ENCODE measurements around the gene TMEM132D.

TMEM132D gene

GRCh38 chr12:129534966-129535750 is 368.7 kb downstream of the TMEM132D start:
- DNase-seq (ENCODE audit: low read depth in 2 of 2), result no peak

DNA sequence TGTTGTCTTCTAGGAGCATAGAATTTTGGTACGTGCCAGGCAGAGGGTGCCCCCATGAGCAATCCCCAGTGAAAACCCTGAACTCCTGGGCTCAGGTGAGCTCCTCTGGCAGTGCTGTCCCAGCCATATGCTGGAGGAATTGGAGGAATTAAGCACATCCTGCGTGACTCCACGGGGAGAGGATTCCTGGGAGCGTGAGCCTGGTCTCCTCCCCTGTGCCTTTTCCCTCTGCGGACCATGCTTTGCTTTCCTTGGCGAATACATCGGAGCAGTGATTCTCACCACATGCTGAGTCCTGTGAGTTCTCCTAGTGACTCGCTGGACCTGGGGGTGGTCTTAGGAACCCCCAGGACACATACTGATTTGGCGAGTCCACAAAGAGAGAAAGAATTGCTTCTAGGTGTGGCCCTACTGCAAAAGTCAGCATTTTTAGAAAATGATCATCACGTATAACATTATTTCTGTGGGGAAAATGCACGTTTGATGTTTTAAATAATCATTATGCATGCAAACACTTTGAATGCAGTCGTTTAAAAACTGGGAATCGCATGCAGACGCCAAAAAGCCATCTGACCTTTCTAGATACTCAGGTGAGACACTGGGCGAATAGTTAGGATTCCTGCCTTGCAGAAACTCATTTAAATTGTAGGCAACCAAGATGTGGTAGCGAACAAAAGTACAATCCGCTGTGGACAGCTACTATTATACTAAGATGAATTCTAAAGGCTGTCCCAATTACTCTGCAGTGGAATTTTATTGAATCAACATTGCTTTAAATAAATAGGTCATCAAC is 370.9 kb downstream of the TMEM132D start:
- DNase-seq (ENCODE audit: low read depth in 2 of 2), result no peak

DNA sequence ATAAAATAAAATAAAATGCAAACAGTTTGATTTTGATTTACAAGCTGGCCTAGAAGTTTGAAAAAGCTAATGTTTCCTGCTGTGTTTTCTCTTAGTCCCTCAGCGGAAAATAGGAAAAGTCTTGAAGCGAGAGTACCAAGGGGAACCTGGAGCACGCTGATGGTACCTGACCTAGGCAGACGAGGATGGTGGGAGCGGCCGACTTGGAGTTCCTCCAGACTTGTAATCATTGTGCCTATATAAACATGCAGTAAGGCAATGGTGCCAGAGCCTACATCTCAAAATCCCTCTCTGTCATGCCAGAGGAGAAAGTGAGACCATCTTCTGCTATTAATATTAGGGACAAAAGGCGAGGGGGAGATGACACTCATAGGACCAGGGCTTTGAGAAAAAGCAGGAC is 371.7 kb downstream of the TMEM132D start:
- no peak for DNase-seq (ENCODE audit: low read depth in 2 of 2)

- DNase-seq (ENCODE audit: low read depth in 2 of 2), result no peak
Observed at GRCh38 chr12:129530984-129531383, 372.8 kb downstream of the TMEM132D start.

DNA sequence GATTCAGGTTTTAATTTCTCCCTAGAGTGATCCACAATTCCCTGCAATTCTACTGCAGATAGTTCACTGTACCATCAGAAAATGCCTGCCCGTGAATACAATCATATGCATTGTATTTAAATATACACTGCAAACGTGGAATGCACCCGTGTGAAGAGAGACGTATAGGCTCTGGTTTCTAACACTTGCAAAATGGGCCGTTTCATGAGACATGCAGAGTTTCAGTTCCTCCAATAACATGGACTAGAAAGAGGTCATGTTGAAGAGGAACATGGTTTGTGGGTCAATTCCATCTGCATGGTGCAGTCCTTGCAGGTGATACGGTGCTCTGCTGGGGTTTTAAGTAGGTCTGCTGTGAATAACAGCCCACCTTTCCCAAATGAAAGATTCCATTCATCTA is 373.3 kb downstream of the TMEM132D start:
- no peak for DNase-seq (ENCODE audit: low read depth in 2 of 2)

GRCh38 chr12:129527506-129527905 is 376.3 kb downstream of the TMEM132D start:
- DNase-seq (ENCODE audit: low read depth in 2 of 2), result no peak

DNA sequence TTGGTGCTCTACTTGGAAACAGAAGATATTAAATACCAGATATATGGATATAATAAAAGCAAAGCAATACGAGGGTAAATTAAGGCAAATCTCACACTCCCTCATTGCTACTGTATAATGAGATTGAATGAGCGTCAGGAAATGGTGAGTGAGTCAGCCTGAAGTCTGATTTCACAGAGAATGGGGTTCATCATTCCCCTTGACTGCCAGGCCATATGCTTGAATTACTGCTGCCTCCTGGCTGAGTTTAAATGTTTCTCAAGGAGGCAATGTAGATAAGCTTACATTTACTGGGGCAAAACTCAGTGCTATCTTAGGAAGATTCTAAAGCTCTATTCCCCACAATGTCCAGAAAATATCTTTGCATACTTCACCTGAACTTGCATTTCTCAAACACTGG is 380.2 kb downstream of the TMEM132D start:
- DNase-seq (ENCODE audit: low read depth in 2 of 2), result no peak

GRCh38 chr12:129520739-129521138 is 383.1 kb downstream of the TMEM132D start:
- DNase-seq (ENCODE audit: low read depth in 2 of 2), result no peak

DNA sequence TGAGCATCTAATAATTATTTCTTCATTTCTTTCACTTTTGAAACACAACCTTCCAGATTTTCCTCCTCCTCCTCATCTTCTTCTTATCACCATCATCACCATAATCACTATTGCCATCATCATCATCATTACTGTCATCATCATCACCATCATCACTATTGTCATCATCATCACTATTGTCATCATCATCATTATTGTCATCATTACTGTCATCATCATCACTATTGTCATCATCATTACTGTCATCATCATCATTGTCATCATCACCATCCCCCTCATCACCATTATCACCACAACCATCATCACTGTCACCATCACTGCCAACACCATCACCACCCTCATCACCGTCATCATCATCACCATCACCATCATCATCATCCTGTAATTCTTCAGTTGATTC is 400.0 kb downstream of the TMEM132D start:
- DNase-seq (ENCODE audit: low read depth in 2 of 2), result no peak

DNA sequence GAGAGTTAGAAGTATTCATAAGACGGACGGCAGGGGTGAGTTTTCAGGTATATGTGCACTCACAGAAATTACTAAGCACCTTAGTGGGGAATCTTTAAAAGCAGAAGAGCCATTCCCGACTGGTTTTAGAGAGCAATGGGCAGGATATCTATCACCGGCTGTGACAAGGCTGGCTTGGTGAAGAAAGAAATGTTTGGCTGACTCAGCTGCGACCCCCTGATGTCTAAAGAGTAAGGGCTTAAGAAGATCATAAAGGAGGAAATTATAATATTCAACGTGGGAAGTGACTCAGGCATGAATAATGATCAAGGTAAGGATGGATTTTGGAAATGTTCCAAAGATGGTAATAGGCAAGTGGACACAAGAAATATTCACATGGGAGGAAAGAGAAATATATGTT is 407.6 kb downstream of the TMEM132D start:
- no peak for DNase-seq (ENCODE audit: low read depth in 2 of 2)

- no peak for DNase-seq (ENCODE audit: low read depth in 2 of 2)
Observed at GRCh38 chr12:129494766-129495165, 409.1 kb downstream of the TMEM132D start.

GRCh38 chr12:129494260-129494659 is 409.6 kb downstream of the TMEM132D start:
- no peak for DNase-seq (ENCODE audit: low read depth in 2 of 2)

- no peak for DNase-seq (ENCODE audit: low read depth in 2 of 2)
Observed at GRCh38 chr12:129489100-129489676, 414.6 kb downstream of the TMEM132D start.

DNA sequence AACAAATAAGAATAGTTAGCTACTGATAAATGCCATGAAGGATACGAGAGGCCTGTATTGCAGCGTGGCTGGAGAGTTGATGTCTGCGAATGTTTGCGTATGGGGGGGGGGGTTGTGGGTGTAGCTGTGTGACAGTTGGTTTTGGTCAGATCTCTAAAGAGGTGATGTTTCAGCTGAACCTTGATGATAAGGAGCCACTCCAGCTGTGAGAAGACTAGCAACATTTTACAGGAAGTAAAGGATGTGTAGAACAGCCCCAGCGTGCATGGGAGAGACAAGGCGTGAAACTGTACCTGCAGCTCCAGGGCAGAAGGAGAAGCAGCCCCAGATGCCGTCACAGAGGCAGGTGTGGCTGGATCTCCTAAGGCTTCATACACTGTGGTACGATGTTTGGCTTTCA is 416.9 kb downstream of the TMEM132D start:
- DNase-seq (ENCODE audit: low read depth in 2 of 2), result no peak

- no peak for DNase-seq (ENCODE audit: low read depth in 2 of 2)
Observed at GRCh38 chr12:129483111-129483893, 420.5 kb downstream of the TMEM132D start.

GRCh38 chr12:129481921-129482320 is 421.9 kb downstream of the TMEM132D start:
- DNase-seq (ENCODE audit: low read depth in 2 of 2), result no peak

DNA sequence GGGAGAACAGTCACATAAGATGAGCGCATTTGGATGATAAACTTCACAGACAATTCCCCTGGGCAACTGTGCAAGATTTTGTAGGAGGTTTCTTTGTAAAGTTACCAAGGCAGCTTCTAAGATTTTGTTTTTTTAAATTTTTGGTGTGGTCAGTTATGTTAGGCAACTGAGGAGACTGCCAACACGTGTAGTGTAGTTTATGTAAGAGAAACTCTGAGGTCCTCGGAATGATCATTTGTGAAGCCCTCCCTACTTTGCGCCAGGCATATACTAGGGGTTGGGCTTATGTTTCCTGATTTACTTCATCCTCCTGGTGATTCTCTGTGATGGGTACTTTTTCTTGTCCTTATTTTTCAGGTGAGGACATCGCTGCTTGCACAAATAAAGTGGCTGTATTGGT is 433.6 kb downstream of the TMEM132D start:
- DNase-seq (ENCODE audit: low read depth in 2 of 2), result no peak

- DNase-seq (ENCODE audit: low read depth in 2 of 2), result no peak
Observed at GRCh38 chr12:129467726-129468125, 436.1 kb downstream of the TMEM132D start.

GRCh38 chr12:129467289-129467688 is 436.5 kb downstream of the TMEM132D start:
- no peak for DNase-seq (ENCODE audit: low read depth in 2 of 2)

- no peak for DNase-seq (ENCODE audit: low read depth in 2 of 2)
Observed at GRCh38 chr12:129466499-129466898, 437.3 kb downstream of the TMEM132D start.

DNA sequence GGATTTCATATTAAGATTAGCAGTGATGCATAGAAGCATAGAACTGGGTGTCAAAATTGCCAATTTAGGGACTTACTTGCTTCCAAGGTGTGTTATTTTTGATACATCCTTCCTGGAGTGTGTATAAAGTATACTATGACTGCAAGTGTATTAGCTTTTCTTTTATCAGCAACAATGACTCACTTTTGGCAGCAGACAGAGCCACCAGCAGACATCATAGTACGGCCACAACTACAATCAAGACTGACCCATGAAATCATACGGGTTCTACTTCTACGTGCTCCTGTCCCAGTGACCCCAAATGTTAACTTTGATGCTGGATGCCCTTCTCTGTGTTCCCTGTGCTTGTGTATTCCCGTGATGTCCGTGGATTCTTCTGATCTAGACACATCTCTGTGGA is 443.9 kb downstream of the TMEM132D start:
- DNase-seq (ENCODE audit: low read depth in 2 of 2), result no peak

DNA sequence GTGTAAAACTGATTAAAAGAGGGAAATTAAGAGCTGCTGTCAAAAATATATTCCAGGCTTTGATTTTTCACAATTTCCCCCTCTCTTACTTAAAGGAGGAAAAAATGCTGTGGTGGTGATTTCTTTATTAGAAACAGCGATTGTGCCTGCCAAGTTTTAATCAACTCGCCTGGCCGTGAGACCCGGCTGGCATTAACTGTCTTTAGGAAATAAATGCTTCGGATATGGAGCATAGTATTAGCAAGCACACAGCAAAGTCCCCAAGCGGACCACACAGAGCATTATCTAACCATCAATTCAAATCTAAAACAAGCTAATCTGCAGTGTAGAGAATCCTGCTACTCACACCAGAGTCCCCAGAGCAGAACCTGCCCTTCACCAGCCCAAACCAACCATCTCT is 457.1 kb downstream of the TMEM132D start:
- DNase-seq (ENCODE audit: low read depth in 2 of 2), result no peak

Data from stimulated activated CD4-positive, alpha-beta T cell treated with anti-CD3 and anti-CD28 coated beads, Interleukin-1b, Interleukin-23, amount 100 ng/mL, for 1 hour (primary cell).